ENCODE results near the gene ARHGAP40.

GRCh38 chr20:38555395-38555794 is 46.2 kb upstream of the ARHGAP40 start:
- TF ChIP-seq POLR2AphosphoS5 (IDR thresholded peaks at IDR 0.05; ENCODE audit: low read depth, low read length): no peak
- TF ChIP-seq TAF1 (IDR thresholded peaks at IDR 0.05; ENCODE audit: borderline replicate concordance, insufficient read depth, low read length): no peak
- TF ChIP-seq REST (IDR thresholded peaks at IDR 0.05; ENCODE audit: insufficient read depth in 1 of 2, low read depth in 2 of 2, low read length in 2 of 2): no peak
- no peak for TF ChIP-seq SIN3A (IDR thresholded peaks at IDR 0.05; ENCODE audit: borderline replicate concordance, insufficient read depth, low read length)
